Astrocyte of the spinal cord (primary cell): ENCODE results near the gene FOXN3.

Experiments used
- DNase-seq: peaks from one replicate; pipeline ENCODE4 v3.0.0; 2011; ENCODE audit warnings: low read depth, low spot score
- H3K4me3 ChIP-seq: 2 replicates; pipeline ENCODE4 v1.5.1; 2011; ENCODE audit warnings: low read depth, mild to moderate bottlenecking, low read length, moderate library complexity
- in situ Hi-C: cut with HindIII; loops from 2 replicates; pipeline ENCODE4 v1.10.0; 2017; ENCODE audit warnings: low sequenced_read_pairs
- TF ChIP-seq, protein P1 (sequence below): IDR thresholded peaks from 2 replicates; pipeline ENCODE4 v1.5.1; 2012; ENCODE audit warnings: low read depth, mild to moderate bottlenecking, low read length, inconsistent platforms

Gene FOXN3

DNA sequence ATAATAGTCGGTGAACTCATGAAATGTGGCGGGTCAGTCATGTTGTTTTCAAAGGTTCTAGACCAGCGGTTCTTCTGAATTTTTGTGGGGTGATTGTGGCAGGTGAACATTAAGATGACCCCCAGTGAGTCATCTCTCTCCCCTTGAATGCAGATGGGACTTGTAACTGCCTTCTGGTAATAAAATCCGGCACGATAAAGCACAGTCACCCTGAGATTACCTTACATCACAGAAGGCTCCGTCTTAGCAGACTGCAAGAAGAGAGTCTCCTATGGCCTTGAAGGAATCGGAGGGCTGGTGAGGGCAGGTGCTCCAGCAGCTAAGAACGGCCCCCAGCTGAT is 189.6 kb downstream of the FOXN3 start:
- DNase-seq: peak; percentile 47
- TF ChIP-seq, protein P1, sequence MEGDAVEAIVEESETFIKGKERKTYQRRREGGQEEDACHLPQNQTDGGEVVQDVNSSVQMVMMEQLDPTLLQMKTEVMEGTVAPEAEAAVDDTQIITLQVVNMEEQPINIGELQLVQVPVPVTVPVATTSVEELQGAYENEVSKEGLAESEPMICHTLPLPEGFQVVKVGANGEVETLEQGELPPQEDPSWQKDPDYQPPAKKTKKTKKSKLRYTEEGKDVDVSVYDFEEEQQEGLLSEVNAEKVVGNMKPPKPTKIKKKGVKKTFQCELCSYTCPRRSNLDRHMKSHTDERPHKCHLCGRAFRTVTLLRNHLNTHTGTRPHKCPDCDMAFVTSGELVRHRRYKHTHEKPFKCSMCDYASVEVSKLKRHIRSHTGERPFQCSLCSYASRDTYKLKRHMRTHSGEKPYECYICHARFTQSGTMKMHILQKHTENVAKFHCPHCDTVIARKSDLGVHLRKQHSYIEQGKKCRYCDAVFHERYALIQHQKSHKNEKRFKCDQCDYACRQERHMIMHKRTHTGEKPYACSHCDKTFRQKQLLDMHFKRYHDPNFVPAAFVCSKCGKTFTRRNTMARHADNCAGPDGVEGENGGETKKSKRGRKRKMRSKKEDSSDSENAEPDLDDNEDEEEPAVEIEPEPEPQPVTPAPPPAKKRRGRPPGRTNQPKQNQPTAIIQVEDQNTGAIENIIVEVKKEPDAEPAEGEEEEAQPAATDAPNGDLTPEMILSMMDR: no peak
- in situ Hi-C loops: no loop called here
- no peak overlapping the region for H3K4me3 ChIP-seq

DNA sequence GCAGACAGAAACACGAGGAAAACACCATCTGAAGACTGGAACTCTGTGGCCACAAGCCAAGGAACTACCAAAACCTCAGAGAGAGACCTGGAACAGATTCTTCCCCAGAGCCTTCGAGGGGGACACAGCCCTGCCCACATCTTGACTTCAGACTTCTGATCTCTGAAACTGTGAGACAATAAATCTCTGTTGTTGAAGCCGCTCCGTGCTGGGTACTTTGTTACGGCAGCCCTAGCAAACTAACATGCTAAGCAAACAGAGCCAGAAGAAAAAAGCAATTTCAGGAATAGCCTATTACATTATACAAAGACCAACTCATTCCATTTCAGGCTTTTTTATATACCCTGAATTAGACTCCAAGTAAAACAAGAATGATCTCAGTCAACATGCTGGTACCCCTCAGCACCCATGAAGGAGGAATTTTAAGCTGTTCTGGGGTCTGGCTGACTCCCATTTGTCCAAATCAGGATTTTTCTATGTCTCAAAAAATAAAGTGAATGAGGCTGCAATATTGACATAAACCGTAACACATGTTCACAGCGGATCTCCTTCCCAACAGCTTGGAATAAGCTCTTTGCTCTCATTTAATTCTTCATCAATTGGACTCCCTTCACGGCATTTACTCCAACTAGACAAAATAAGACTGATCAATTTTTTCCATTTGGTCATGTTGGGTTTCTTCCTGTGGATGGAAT is 190.1 kb downstream of the FOXN3 start:
- TF ChIP-seq, protein P1: no peak
- peak; percentile 32 for DNase-seq
- H3K4me3 ChIP-seq: no peak overlapping the region
- in situ Hi-C loops: no loop called here

DNA sequence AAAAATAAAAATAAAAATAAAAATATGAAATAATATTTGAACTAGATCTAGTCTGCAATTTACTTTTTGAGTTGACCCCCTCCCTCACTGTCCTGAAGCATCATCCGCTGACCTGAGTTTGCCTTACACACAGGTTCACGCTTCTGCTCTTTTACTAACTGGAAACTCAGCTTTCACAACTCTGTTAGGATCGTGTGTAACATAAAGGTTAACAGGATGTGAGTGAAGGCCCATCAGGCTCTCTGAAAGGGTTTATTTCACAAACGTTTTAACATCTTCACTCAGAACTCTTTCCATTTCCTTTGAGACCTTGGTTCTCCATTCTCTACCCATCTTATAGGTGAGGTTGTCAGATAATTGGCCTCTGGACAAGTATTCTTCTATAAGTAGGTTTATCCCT is 191.4 kb downstream of the FOXN3 start:
- in situ Hi-C loops: no loop called here
- DNase-seq: no peak
- TF ChIP-seq, protein P1: no peak
- H3K4me3 ChIP-seq: no peak overlapping the region

DNA sequence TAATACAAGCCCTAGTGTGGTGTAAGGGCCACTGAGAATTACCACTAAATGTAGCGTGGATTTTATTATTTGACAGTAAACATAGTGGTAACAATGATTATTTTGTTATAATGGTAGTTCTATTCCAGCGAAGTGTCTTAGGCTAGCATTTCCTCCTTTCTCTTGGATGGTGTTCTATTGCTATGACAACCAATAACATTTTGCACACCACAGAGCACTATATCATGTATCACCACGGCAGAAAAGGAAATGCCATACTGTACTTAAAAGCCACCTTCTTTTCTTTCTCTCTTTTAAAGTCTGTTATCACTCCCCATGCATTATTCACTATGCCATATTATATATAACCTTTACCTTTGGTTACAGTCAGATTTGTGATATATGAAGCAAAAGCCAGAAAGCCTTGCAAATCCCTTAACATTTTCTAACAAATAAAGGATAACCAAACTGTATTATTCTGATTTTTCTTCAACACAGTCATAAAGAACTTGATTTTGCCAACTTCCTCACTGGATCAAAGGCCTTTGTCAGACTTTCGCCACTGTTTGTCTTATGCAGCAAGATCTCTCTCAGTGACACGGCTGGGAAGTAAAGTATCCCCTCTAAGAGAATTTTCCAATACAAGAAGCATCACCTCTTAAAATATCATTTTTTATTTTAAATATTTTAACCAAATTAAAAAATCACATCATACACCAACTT is 195.8 kb downstream of the FOXN3 start:
- in situ Hi-C loops: no loop called here
- peak; percentile 89 for DNase-seq
- TF ChIP-seq, protein P1: no peak
- no peak overlapping the region for H3K4me3 ChIP-seq

DNA sequence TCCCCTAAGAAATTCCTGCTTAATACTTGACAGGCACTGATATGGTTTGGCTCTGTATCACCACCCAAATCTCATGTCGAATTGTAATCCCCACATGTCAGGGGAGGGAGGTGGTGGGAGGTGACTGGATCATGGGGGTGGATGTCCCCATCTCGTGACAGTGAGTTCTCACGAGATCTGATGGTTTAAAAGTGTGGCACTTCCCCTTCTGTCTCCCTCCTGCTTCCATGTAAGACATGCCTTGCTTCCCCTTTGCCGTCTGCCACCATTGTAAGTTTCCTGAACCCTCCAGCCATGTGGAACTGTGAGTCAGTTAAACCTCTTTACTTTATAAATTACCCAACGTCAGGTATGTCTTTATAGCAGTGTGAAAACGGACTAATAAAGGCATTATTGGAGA is 198.0 kb downstream of the FOXN3 start:
- no peak overlapping the region for H3K4me3 ChIP-seq
- DNase-seq: no peak
- in situ Hi-C loops: no loop called here
- TF ChIP-seq, protein P1: no peak

DNA sequence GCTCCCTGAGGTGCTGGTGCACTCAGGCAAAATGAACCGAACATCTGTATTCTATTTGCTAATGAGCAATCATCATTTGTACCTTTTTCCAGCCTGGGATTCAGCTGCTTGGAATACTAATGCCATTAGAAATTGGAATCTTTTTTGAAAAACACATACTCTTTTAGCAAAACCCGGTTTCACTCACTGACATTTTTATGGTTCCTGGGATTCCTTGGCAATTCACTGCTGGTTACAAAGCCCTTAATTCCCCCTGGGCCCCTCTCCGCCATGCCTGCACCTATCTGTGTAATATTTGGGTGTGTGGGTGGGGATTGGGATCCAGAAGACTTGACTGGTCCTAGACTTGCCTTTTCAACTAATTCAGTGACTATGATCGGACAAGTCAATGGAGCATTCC is 199.1 kb downstream of the FOXN3 start:
- in situ Hi-C loops: no loop called here
- no peak for DNase-seq
- TF ChIP-seq, protein P1: no peak
- H3K4me3 ChIP-seq: no peak overlapping the region
